MCF 10A (cell line): ENCODE results near the gene HSD17B14. TPM values are rescaled to one million over a fixed set of nuclear protein-coding genes. Genes with fewer than 3 reads are reported as not detected.

Source experiments
- BruUV-seq: library from RNA; stranded (reverse); fragments of 400-500 nt; replicated peaks from 2 replicates; lab custom pipeline; 2021; lab: Mats Ljungman, UMichigan
- CTCF ChIA-PET: fragments of 300-600 bp; sonication (Branson Sonifier 250); formaldehyde crosslinking; extraction: SDS; loops from one replicate; lab custom pipeline; 2021; ENCODE audit warnings: antibody characterized with exemption, inconsistent platforms; lab: Yijun Ruan, JAX
- POLR2A ChIA-PET: fragments of 300-600, 350-650 bp; sonication (Branson Sonifier 250); formaldehyde crosslinking; extraction: SDS; loops from one replicate; lab custom pipeline; 2020; ENCODE audit warnings: antibody characterized with exemption, inconsistent platforms; lab: Yijun Ruan, JAX
- DNase-seq: peaks from one replicate; pipeline ENCODE4 v3.0.0-alpha.2; 2018; ENCODE audit not compliant: unreplicated experiment
- H3K27ac Mint-ChIP-seq: one replicate; pipeline ENCODE4 v1.8.0; 2022; ENCODE audit warnings: mild to moderate bottlenecking, low read depth, mixed read lengths; ENCODE audit not compliant: unreplicated experiment
- H3K27me3 Mint-ChIP-seq: one replicate; pipeline ENCODE4 v1.8.0; 2022; ENCODE audit warnings: mixed read lengths; ENCODE audit not compliant: insufficient read depth, unreplicated experiment
- H3K36me3 Mint-ChIP-seq: one replicate; pipeline ENCODE4 v1.8.0; 2022; ENCODE audit warnings: mild to moderate bottlenecking, moderate library complexity, mixed read lengths; ENCODE audit not compliant: insufficient read depth, unreplicated experiment
- H3K4me1 Mint-ChIP-seq: one replicate; pipeline ENCODE4 v1.8.0; 2022; ENCODE audit warnings: mixed read lengths; ENCODE audit not compliant: insufficient read depth, unreplicated experiment
- H3K4me3 Mint-ChIP-seq: one replicate; pipeline ENCODE4 v1.8.0; 2022; ENCODE audit warnings: mild to moderate bottlenecking, moderate library complexity, mixed read lengths; ENCODE audit not compliant: unreplicated experiment
- H3K9me3 Mint-ChIP-seq: one replicate; pipeline ENCODE4 v1.8.0; 2022; ENCODE audit warnings: mixed read lengths; ENCODE audit not compliant: unreplicated experiment
- CTCF ChIP-seq: fragments of 200-600 bp; IDR thresholded peaks from one replicate; pipeline ENCODE4 v1.8.0; 2022; ENCODE audit warnings: antibody characterized with exemption, mild to moderate bottlenecking; ENCODE audit not compliant: unreplicated experiment
- intact Hi-C: fragments of 100-400 bp; cut with micrococcal nuclease; formaldehyde crosslinking; loops from 2 replicates; pipeline ENCODE4 v1.14.1; 2022
- total RNA-seq: library from RNA; stranded (reverse); gene quantifications from 2 replicates; pipeline ENCODE4 v1.2.3, GENCODE V29; 2022

Gene HSD17B14
- total RNA-seq, 1 experiment from 2014 or later, result 0.26 TPM

GRCh38 chr19:48818234-48818820, 18.0 kb downstream of the HSD17B14 start:
- Mint-ChIP-seq H3K4me3 (no peak overlapping the region), H3K4me1 (peaks cover 16% of the 10 kb centered on the region), H3K27me3 (no peaks in the 10 kb centered on the region), H3K9me3 (no peaks in the 10 kb centered on the region), H3K36me3 (no peaks in the 10 kb centered on the region), H3K27ac (no peak overlapping the region)
- BruUV-seq, result no TSS peak
- intact Hi-C loops, result no loop called here
- ChIA-PET CTCF (interaction anchor here (1.4 kb wide), 1 partner anchor 23 kb away, joined by 6 read pairs; no protein-coding TSS in a partner anchor), POLR2A (interaction anchor here (0.5 to 1.4 kb wide), 7 partner anchors 8 to 54 kb away, joined by 3 to 12 read pairs (median 5); partner anchors contain the start of genes BCAT2 and PPP1R15A)
- no peak for DNase-seq
- no peak for TF ChIP-seq CTCF

- no peak overlapping the region for H3K4me3 Mint-ChIP-seq
- no peaks in the 10 kb centered on the region for H3K27me3 Mint-ChIP-seq
- no peak for TF ChIP-seq CTCF
- no peaks in the 10 kb centered on the region for H3K36me3 Mint-ChIP-seq
- H3K9me3 Mint-ChIP-seq, result no peaks in the 10 kb centered on the region
- POLR2A ChIA-PET, result interaction anchor here (0.5 kb wide), 1 partner anchor 9 kb away, joined by 3 read pairs; no protein-coding TSS in a partner anchor
- CTCF ChIA-PET, result interaction anchor here (0.6 to 0.7 kb wide), 2 partner anchors 22 to 320 kb away, joined by 3 read pairs; no protein-coding TSS in a partner anchor
- no TSS peak for BruUV-seq
- peaks cover 20% of the 10 kb centered on the region for H3K4me1 Mint-ChIP-seq
- no peak for DNase-seq
- intact Hi-C loops, result no loop called here
- H3K27ac Mint-ChIP-seq, result no peak overlapping the region
These were observed 18.6 kb downstream of the HSD17B14 start for GRCh38 chr19:48817585-48818124.

- CTCF ChIA-PET, result interaction anchor here (0.9 to 1.9 kb wide), 4 partner anchors 10 to 22 kb away, joined by 3 to 7 read pairs (median 5); no protein-coding TSS in a partner anchor
These were observed 20.3 kb downstream of the HSD17B14 start for GRCh38 chr19:48815870-48816501.

More at GRCh38 chr19:48815870-48816501, 20.3 kb downstream of the HSD17B14 start:
- Mint-ChIP-seq H3K27ac (no peak overlapping the region), H3K9me3 (no peaks in the 10 kb centered on the region), H3K36me3 (no peaks in the 10 kb centered on the region), H3K4me3 (no peak overlapping the region), H3K27me3 (no peaks in the 10 kb centered on the region), H3K4me1 (peaks cover 25% of the 10 kb centered on the region)
- POLR2A ChIA-PET, result interaction anchor here (0.6 kb wide), 1 partner anchor 18 kb away, joined by 4 read pairs; no protein-coding TSS in a partner anchor
- intact Hi-C loops, result no loop called here
- no peak for TF ChIP-seq CTCF
- BruUV-seq, result no TSS peak
- no peak for DNase-seq
